KOPT-K1 (cell line): ENCODE measurements around the gene PRKCH.

Experiments
- H3K27ac ChIP-seq: fragments of 200-600 bp; sonication (generic); 2 replicates; pipeline ENCODE4 v1.5.1; 2016; ENCODE audit warnings: antibody characterized with exemption, mild to moderate bottlenecking, low read depth, low read length; ENCODE audit not compliant: poor library complexity, severe bottlenecking
- H3K36me3 ChIP-seq: fragments of 200-600 bp; sonication (generic); 2 replicates; pipeline ENCODE4 v1.5.1; 2017; ENCODE audit warnings: antibody characterized with exemption, mild to moderate bottlenecking, low read length, moderate library complexity; ENCODE audit not compliant: insufficient read depth
- H3K9me3 ChIP-seq: fragments of 200-600 bp; sonication (generic); 2 replicates; pipeline ENCODE4 v1.5.1; 2017; ENCODE audit warnings: antibody characterized with exemption, low read length, mild to moderate bottlenecking; ENCODE audit not compliant: insufficient read depth, poor library complexity, severe bottlenecking

Gene PRKCH

DNA sequence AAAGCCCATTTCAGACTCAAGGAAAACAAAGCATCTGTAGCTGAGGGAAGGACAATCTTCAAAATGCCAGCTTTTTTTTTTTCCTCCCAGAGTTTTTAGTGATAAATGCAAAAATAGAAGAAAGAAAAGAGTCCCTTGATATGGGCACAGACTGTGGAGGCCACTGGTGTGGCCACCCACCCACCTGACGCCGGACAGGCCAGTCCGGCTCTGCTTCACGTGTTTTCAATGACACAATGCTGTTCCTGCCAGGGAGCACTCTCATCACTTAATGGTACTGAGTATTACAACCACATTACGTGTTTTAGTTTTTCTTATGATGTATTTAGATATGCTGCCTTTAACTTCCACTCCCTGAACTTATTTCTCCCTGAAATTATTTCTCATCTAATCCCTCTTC, 218.3 kb downstream of the PRKCH start:
- H3K27ac ChIP-seq = no peak overlapping the region
- peaks cover 100% of the 10 kb centered on the region for H3K36me3 ChIP-seq
- no peaks in the 10 kb centered on the region for H3K9me3 ChIP-seq

DNA sequence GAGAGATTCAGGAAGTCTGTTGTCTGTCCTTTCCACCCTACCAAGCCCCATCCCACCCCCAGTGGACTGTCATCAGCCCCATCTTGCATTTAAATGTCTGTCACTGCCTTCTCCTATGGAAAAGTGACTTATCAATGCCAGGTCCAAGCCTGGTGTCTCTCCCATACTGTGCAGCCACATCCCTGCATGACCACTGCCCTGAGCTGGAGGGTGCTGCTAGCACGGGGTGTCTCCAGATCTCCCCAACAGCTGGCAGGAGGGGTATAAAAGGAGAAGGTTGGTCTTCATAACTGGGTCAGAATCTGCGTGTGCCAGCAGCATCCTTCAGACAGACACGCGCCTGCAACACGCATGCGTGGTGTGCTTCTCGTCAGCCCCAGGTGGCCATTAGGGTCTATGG, 219.6 kb downstream of the PRKCH start:
- H3K36me3 ChIP-seq = peaks cover 100% of the 10 kb centered on the region
- no peaks in the 10 kb centered on the region for H3K9me3 ChIP-seq
- no peak overlapping the region for H3K27ac ChIP-seq

DNA sequence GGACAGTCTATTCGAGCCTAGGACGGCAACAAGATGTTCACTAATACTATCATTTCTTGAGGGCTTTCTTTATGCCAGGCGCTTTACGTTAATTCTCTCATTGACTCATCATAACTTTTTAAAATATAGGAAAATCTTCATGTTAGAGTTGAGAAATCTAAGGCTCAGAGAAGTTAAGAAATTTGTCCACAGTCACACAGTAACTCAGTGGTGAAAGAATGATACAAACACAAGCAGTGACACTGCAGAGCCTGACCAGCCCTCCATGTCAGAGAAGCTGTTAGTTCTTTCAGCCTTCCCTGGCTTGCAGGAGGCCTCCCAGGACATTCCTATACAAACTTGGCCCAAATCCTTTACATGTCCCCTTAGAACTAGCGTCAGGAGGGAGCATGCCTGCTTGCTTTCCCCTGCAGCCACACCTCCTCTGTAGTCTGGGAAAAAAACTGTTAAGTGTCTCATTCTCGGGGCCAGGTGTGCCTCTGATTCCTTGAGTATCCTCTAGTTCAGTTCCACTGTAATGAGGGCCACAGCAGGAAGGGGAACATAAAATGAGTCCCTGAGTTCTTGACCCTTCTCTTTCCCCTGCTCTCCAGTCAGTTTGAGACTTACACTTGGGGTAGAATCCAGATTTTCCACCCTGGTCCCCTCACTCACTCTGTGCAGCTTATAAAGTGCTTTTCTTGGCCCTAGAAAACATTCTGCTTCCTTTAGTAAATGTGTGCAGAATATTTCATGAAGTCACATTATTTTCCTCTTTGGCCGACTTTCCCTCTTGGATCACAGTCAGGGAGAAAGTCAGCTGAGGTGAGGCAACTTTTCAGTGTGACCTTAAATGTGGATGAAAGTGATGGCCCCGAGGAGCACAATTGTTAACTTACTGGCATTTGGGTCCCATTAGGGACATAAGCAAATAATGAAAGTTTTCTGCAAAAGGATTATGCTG, 221.7 kb downstream of the PRKCH start:
- Histone ChIP-seq H3K36me3 (peaks cover 100% of the 10 kb centered on the region), H3K27ac (no peak overlapping the region), H3K9me3 (no peaks in the 10 kb centered on the region)

DNA sequence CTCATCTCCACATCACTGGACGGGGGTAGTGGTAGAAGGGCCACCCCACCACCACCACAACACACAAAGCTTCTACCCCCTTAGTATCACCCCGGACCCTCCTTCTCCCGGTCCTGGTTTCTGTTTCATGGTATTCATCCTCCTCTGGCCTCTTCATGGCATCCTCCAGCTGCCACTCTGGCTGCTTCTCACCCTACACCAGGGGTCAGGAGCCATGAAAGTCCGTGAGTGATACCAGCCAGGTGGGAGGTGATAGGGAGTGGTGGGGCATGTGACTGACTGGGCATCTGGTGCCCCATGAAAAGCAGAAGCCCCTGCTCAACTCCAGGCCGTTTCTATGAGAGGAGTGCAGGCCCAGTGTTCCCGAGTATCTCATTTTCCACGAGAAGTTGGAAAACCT, 222.6 kb downstream of the PRKCH start:
- no peaks in the 10 kb centered on the region for H3K9me3 ChIP-seq
- no peak overlapping the region for H3K27ac ChIP-seq
- peaks cover 100% of the 10 kb centered on the region for H3K36me3 ChIP-seq

DNA sequence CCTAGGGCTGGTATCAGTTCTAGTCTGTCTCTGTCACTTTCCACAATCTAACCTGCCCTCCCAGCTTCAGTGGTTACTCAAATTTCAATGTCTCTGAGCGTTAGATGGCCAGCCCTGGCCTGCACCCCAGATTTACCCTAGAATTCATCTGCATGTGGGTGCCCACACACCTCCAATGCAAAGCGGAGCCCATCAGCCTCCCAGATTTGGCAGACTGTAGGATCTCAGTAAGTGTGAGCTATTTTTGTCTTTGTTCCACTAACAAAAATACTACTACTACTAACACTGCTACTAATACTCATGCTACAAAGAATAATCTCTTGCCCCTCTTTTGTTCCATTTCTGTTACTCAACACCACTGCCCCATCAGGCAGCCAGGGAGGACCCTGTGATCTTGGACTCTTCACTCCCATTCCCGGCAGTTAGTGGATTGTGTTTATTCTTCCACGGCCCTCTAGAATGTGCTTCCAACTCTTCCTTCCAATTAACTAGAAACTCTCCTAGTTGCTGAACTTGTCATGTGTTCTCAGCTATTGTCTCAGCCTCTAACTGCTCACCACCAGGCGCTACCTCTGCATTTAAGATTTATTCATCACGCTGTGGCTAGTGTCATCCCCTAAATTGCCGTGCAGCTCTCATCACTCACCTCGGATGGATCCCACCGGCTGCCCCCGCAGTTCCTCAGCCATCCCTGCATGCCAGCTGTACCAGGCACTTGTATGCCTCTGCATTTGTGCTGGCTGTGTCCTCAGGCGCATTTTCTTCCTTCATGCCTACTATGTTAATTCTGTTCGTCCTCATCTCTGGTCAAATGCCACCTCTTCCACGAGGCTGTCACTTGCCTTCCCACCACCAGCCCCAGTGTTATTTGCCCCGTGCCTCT, 223.3 kb downstream of the PRKCH start:
- H3K9me3 ChIP-seq = no peaks in the 10 kb centered on the region
- peaks cover 100% of the 10 kb centered on the region for H3K36me3 ChIP-seq
- H3K27ac ChIP-seq = no peak overlapping the region

DNA sequence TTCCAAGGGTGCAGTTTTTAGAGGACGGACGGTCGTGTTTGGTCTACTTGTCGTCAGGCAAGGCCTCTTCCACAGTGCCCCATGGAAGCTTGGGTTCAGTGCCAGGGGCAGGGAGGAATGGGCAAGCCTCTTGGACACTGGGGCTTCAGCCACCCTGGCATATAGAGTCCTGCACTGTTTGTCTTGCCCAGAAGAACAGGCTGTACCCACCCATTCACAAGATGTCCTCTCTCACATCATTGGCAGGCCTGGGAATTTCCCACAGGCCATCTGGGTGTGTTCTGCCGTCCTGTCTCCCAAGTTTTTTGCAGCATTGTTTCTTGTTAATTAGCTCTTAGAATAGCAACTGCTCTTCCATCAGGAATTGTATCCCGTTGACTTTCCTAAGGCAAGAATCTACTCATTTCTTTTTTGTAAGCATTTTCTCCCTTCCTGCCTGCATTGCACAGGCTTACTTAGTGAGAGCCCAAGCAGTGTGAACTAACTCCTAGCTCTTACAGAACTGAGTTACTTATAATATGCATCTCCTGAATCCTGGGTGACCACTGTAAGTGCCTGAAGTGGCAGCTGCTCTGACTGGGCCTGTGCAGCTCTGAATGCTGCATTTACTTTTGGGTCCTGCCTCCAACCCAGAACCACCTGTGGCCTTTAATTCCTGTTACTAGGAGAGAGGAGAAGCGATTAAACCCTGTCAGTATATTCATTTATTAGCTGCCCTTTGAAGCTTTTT, 224.5 kb downstream of the PRKCH start:
- H3K9me3 ChIP-seq = no peaks in the 10 kb centered on the region
- H3K27ac ChIP-seq = no peak overlapping the region
- peaks cover 100% of the 10 kb centered on the region for H3K36me3 ChIP-seq

DNA sequence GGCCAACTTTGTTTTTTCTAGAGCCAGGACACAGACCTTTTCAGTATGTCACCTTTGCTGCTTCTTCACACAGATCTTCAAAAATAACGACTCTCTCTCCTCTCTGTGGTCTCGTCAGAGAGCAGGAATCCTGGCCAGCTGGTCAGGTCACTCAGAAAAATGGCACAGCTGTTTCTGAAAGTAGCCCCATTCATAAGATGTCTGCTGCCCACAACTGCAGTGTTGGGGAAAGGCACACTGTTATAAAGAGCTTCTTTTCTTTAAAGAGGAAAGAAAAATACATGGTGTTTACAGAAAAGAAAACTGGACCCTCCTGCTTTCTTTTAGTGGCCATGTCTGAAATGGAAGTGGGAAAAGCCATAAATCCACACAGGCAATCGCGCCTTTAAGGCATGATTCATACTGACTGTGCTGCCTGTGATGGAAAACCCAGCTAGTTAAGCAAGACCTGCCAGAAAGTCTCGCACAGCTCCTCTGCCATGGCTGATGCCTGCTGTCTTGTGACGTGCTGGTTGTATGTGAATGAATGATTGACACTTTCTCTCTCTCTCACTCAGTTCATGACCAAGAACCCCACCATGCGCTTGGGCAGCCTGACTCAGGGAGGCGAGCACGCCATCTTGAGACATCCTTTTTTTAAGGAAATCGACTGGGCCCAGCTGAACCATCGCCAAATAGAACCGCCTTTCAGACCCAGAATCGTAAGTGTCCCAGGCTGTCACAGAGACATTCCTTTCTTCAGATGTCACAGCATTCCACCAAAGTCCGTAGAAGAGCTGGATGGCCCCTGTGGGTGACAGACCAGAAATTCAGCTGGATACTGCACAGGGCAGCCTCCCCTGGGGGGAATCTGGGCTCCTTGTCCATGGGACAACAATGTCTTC, 226.0 kb downstream of the PRKCH start:
- no peaks in the 10 kb centered on the region for H3K9me3 ChIP-seq
- no peak overlapping the region for H3K27ac ChIP-seq
- H3K36me3 ChIP-seq = peaks cover 100% of the 10 kb centered on the region

DNA sequence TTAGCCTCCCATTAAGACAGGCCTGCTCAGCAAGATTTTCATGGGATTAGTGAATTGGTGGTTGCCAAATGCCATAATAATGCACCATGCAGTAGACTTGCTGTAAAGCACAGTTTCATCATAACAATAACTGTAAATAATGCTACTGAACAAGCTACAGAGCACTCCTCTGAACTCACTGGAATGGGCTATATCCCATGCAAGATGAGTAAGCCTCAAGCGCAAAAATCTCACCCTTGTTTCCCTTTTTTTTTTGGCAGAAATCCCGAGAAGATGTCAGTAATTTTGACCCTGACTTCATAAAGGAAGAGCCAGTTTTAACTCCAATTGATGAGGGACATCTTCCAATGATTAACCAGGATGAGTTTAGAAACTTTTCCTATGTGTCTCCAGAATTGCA, 228.0 kb downstream of the PRKCH start:
- no peak overlapping the region for H3K27ac ChIP-seq
- H3K36me3 ChIP-seq = peaks cover 85% of the 10 kb centered on the region

DNA sequence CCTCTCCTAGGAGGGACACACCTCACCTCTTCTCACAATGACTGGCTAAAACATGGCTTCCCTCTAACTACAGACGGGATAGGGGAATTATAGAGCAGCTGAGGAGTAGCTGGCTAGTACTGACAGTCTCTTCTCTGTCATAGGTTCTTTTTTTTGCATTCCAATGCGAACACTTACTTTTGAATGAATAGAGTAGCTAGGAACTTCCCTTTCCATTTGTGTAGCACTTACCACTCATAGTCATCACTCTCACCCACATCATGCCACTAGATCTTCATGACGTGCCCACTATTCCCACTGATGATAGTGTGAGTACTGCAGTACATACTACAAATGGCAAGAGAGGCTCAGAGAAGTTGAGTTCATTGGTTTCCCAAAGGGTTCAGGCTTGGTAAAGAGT, 230.0 kb downstream of the PRKCH start:
- Histone ChIP-seq H3K27ac (no peak overlapping the region), H3K36me3 (peaks cover 65% of the 10 kb centered on the region), H3K9me3 (no peaks in the 10 kb centered on the region)

More for the DNA sequence above, 228.0 kb downstream of the PRKCH start:
- H3K9me3 ChIP-seq = no peaks in the 10 kb centered on the region

DNA sequence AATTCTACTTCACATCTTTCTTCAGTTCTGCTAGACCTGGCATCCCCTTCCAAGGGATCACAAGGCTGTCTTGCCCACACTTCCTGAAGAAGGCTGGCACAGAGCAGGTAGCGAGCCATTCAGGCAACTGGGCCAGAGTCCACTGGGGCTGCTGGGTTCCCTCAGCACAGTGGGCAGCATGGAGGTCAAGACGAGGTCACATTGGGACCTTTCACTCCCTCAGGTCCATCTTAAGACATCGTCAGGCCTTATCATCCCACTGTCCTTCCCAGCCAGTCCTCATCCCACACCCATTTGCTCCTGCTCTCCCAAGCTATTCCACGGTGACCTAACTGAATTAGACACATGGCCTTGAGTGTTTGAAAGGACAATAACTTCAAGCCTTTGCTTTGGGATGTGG, 230.9 kb downstream of the PRKCH start:
- H3K27ac ChIP-seq = peak overlapping the region; percentile 49
- no peaks in the 10 kb centered on the region for H3K9me3 ChIP-seq
- H3K36me3 ChIP-seq = peaks cover 57% of the 10 kb centered on the region

DNA sequence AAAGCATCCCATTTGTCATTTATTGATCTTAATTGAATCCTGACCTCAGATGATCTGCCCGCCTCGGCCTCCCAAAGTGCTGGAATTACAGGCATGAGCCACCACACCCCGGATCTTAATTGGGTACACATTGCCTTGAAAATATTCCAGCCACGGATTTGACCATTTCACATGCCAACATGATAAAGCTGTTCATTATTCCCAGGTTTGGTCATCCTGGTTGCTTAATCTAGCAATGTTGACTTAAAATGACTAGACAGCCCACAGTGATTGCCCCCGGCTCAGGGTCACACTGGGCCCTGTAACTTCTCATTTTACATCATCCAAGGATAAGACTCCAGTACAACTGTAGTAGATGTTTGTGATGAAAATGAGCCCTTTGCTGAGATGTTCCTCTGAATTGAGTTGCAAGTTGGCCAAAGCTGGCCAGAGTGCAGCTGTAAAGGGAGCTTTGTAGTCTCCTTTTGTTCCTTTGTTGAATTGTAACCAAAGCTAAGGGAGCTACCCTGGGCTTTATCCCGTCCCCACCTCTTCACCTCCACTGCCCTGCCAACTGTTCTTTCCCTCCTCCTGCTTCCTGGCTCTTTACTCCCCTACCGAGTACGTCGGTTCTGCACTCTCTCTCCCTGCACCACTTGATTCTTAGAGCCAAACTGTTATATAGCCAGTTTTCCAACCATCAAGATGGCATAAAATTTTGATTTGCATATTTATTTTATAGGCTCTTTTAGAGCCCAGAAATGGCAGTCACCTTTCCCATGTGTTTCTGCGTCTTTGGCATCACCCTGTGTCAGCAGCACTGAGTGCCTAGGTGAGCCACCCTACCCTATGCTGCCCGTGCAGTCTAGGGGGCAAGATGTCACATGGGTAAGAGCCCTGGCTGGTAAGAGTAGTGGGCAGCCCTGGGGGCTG, 232.6 kb downstream of the PRKCH start:
- Histone ChIP-seq H3K27ac (no peak overlapping the region), H3K36me3 (peaks cover 39% of the 10 kb centered on the region), H3K9me3 (no peaks in the 10 kb centered on the region)

DNA sequence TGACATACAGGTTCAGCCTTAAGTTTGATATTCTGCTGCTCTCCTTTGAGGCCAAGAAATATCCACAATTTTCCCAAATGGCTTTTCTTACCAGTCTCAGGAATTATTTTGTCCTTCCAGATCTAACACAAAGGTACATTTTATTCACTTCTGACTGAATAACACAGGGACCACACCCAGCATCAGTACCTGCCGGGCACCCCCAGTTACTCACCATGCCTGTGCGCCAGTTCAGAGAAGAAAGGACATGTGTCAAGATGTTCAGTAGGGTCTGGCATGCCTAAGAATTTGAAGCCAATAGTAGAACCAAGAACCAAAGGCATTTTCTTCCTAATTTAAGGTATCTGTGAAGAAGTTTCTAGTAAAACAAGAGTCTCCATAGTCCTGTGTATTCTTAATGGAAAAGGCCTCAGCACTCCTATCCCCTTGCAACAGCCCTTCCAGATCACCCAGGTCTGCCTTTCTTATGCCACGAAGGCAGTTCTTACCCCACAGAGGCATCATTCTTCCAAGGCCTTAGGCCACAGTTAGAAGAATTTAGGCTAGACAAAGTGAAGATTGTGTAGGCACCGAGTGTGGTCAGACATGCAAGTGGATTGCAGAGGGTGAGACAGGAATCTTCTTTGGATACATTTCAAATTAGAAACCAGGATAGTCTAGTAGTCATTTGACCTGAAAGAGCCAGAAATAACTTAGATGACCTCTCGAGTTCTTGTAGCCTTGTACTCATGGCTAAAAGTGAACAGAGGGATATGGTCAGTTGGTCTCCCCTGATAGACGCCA, 233.9 kb downstream of the PRKCH start:
- Histone ChIP-seq H3K9me3 (no peaks in the 10 kb centered on the region), H3K27ac (no peak overlapping the region), H3K36me3 (peaks cover 27% of the 10 kb centered on the region)

DNA sequence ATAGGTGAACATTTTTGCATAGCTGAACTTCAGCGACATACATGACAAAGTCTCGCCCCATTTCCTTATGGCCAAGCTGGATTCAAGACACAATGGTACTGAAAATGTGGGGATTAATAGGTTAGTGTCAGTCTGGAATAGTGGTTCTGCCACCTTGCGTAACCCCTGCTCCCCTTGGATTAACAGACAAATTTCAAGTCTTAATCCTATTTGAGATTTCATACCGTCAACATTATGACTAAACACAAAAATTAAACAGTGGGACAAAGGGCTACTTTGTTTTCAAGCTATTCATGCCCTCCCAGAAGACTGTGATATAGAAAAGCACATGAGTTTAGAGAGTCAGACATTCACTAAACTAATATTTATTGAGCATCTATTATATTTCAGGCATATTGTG, 235.1 kb downstream of the PRKCH start:
- H3K36me3 ChIP-seq = peaks cover 15% of the 10 kb centered on the region

More for the DNA sequence above, 235.1 kb downstream of the PRKCH start:
- no peaks in the 10 kb centered on the region for H3K9me3 ChIP-seq
- no peak overlapping the region for H3K27ac ChIP-seq
